Measurements from ENCODE around the gene ZNF638.

The ZNF638 gene

DNA sequence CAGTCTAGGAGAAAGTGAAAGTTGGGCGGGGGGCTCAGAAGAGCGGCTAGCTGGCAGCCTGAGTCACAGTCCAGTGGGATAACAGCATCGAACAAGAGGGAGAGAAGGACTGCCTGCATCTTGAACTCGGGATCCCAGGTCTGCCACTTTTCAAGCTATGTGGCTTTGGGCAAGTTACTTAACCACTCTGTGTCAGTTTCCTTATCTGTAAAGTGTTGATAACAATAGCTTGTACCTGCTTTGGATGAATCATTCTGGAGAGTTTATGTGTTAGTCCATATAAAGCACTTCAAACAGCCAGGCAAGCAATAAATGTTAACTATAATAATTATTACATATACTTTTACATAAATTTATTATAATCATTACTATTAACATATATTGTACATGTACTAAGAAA, 126.3 kb downstream of the ZNF638 start:
- no peak for TF ChIP-seq CREB1 (IDR thresholded peaks at IDR 0.05; ENCODE audit: low read depth)
- no peak for TF ChIP-seq YY1 (IDR thresholded peaks at IDR 0.05; ENCODE audit: low read depth)
- TF ChIP-seq FOXM1 (IDR thresholded peaks at IDR 0.05; ENCODE audit: borderline replicate concordance, low read depth): no peak
- no peak for TF ChIP-seq TAF1 (IDR thresholded peaks at IDR 0.05; ENCODE audit: low read depth)
- TF ChIP-seq, protein P1, sequence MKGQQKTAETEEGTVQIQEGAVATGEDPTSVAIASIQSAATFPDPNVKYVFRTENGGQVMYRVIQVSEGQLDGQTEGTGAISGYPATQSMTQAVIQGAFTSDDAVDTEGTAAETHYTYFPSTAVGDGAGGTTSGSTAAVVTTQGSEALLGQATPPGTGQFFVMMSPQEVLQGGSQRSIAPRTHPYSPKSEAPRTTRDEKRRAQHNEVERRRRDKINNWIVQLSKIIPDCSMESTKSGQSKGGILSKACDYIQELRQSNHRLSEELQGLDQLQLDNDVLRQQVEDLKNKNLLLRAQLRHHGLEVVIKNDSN (IDR thresholded peaks at IDR 0.05): no peak
- no peak for TF ChIP-seq TCF12 (IDR thresholded peaks at IDR 0.05; ENCODE audit: low read depth)
- no peak for TF ChIP-seq EP300 (IDR thresholded peaks at IDR 0.05; ENCODE audit: borderline replicate concordance)
- no peak for TF ChIP-seq TEAD4 (IDR thresholded peaks at IDR 0.05)
- no peak for TF ChIP-seq RAD21 (IDR thresholded peaks at IDR 0.05; ENCODE audit: low read depth)
- no peak for TF ChIP-seq CEBPB (IDR thresholded peaks at IDR 0.05)
- TF ChIP-seq, protein P2, sequence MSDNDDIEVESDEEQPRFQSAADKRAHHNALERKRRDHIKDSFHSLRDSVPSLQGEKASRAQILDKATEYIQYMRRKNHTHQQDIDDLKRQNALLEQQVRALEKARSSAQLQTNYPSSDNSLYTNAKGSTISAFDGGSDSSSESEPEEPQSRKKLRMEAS (IDR thresholded peaks at IDR 0.05): no peak
- TF ChIP-seq NFIC (IDR thresholded peaks at IDR 0.05): no peak
- TF ChIP-seq, protein P3, sequence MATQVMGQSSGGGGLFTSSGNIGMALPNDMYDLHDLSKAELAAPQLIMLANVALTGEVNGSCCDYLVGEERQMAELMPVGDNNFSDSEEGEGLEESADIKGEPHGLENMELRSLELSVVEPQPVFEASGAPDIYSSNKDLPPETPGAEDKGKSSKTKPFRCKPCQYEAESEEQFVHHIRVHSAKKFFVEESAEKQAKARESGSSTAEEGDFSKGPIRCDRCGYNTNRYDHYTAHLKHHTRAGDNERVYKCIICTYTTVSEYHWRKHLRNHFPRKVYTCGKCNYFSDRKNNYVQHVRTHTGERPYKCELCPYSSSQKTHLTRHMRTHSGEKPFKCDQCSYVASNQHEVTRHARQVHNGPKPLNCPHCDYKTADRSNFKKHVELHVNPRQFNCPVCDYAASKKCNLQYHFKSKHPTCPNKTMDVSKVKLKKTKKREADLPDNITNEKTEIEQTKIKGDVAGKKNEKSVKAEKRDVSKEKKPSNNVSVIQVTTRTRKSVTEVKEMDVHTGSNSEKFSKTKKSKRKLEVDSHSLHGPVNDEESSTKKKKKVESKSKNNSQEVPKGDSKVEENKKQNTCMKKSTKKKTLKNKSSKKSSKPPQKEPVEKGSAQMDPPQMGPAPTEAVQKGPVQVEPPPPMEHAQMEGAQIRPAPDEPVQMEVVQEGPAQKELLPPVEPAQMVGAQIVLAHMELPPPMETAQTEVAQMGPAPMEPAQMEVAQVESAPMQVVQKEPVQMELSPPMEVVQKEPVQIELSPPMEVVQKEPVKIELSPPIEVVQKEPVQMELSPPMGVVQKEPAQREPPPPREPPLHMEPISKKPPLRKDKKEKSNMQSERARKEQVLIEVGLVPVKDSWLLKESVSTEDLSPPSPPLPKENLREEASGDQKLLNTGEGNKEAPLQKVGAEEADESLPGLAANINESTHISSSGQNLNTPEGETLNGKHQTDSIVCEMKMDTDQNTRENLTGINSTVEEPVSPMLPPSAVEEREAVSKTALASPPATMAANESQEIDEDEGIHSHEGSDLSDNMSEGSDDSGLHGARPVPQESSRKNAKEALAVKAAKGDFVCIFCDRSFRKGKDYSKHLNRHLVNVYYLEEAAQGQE (IDR thresholded peaks at IDR 0.05; ENCODE audit: low read depth): no peak
- TF ChIP-seq EGR1 (IDR thresholded peaks at IDR 0.05): no peak
- TF ChIP-seq ZBTB7A (IDR thresholded peaks at IDR 0.05; ENCODE audit: low read depth): no peak

DNA sequence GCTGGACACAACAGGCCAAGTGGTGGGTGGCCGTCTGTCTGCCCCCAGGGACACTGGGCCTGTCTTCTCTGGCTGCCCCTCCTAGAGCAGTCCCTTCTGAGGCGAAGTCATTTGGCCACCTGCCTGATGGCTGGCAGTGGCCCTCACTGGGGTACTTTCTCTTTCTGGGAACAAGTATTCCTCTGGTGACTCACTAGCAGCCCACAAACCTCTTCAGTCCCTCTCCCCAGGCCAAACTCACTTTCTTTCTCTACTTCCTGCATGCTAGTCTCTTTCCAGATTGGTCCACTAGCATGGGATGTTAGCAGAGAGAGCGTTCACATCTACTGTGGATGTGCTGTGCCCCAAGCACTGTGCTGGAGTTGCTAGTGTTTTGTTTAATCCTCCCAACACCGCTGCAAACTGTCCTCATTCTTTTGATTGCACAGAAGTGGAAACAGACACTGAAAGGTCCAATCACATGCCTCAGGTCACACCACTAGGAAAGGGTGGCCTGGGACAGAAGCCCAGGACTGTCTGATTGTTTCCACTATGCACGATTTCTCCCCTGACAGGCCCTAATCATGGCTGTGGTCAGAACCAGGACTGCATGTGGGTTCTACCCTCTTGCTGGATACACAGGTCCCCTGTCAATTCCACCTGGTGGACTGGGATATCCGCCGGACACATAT, 127.0 kb downstream of the ZNF638 start:
- TF ChIP-seq, protein P3 (IDR thresholded peaks at IDR 0.05; ENCODE audit: low read depth): no peak
- no peak for TF ChIP-seq CREB1 (IDR thresholded peaks at IDR 0.05; ENCODE audit: low read depth)
- no peak for TF ChIP-seq TAF1 (IDR thresholded peaks at IDR 0.05; ENCODE audit: low read depth)
- no peak for TF ChIP-seq TCF12 (IDR thresholded peaks at IDR 0.05; ENCODE audit: low read depth)
- TF ChIP-seq NFIC (IDR thresholded peaks at IDR 0.05): no peak
- TF ChIP-seq, protein P1 (IDR thresholded peaks at IDR 0.05): no peak
- TF ChIP-seq ZBTB7A (IDR thresholded peaks at IDR 0.05; ENCODE audit: low read depth): no peak

DNA sequence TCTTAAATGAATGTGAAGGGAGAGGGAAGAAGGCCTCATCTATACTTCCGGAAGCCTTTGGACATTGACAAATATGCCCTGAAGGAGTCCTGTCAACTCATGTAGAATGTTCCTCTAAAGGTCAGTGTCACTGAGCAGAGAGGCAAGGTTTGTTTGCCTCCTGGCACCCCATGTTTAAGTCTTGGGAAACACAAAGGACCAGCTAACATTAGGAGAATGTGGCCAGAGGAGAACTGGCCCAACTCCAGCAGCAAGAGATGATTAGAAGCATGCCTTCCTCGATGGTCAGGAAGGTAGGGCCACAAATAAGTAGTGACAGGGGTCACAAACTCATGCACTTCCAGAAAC, 127.5 kb downstream of the ZNF638 start:
- TF ChIP-seq, protein P3 (IDR thresholded peaks at IDR 0.05; ENCODE audit: low read depth): no peak
- no peak for TF ChIP-seq ZBTB7A (IDR thresholded peaks at IDR 0.05; ENCODE audit: low read depth)
- no peak for TF ChIP-seq YY1 (IDR thresholded peaks at IDR 0.05; ENCODE audit: low read depth)
- TF ChIP-seq RAD21 (IDR thresholded peaks at IDR 0.05; ENCODE audit: low read depth): no peak
- TF ChIP-seq TEAD4 (IDR thresholded peaks at IDR 0.05): no peak
- TF ChIP-seq, protein P1 (IDR thresholded peaks at IDR 0.05): no peak
- TF ChIP-seq EP300 (IDR thresholded peaks at IDR 0.05; ENCODE audit: borderline replicate concordance): no peak
- TF ChIP-seq EGR1 (IDR thresholded peaks at IDR 0.05): no peak
- TF ChIP-seq CEBPB (IDR thresholded peaks at IDR 0.05): no peak
- no peak for TF ChIP-seq TCF12 (IDR thresholded peaks at IDR 0.05; ENCODE audit: low read depth)
- no peak for TF ChIP-seq CREB1 (IDR thresholded peaks at IDR 0.05; ENCODE audit: low read depth)
- TF ChIP-seq FOXM1 (IDR thresholded peaks at IDR 0.05; ENCODE audit: borderline replicate concordance, low read depth): no peak
- TF ChIP-seq NFIC (IDR thresholded peaks at IDR 0.05): no peak
- TF ChIP-seq, protein P2 (IDR thresholded peaks at IDR 0.05): no peak
- TF ChIP-seq TAF1 (IDR thresholded peaks at IDR 0.05; ENCODE audit: low read depth): no peak

DNA sequence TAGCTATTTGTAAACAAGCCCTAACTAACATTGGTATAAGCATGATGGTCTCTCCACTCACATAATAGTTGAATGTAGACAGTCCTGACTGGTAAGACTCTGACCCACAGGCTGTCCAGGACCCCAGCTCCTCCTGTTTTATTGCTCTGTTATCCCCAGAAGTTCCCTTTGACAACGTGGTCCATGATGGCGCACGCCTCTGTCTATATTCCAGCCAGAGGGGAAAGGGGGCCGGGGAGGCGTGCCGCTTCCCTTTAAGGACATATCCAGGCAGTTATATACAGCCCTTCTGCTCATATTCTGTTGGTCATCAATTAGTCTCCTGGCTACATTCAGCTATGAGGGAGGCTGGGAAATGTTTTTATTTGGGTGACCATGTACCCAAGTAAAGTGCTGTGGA, 128.5 kb downstream of the ZNF638 start:
- TF ChIP-seq, protein P3 (IDR thresholded peaks at IDR 0.05; ENCODE audit: low read depth): no peak
- TF ChIP-seq TCF12 (IDR thresholded peaks at IDR 0.05; ENCODE audit: low read depth): no peak
- no peak for TF ChIP-seq CEBPB (IDR thresholded peaks at IDR 0.05)
- TF ChIP-seq, protein P2 (IDR thresholded peaks at IDR 0.05): no peak
- TF ChIP-seq RAD21 (IDR thresholded peaks at IDR 0.05; ENCODE audit: low read depth): no peak
- TF ChIP-seq YY1 (IDR thresholded peaks at IDR 0.05; ENCODE audit: low read depth): no peak
- TF ChIP-seq EP300 (IDR thresholded peaks at IDR 0.05; ENCODE audit: borderline replicate concordance): no peak
- no peak for TF ChIP-seq TAF1 (IDR thresholded peaks at IDR 0.05; ENCODE audit: low read depth)
